Aorta (tissue), 5 donors: ENCODE data around the gene CCL16. TPM values are rescaled to one million over a fixed set of nuclear protein-coding genes. Genes with fewer than 3 reads are reported as not detected.
"Not testable (repeated sequence)": the region's sequence is repeated elsewhere in the genome, so short reads cannot be mapped to it uniquely, and the experiment has no call there.

Experiments
- ATAC-seq: fragments of 200-7000 bp; cut with Tn5 transposase; one replicate; pipeline ENCODE4 v1.9.1; 2022; ENCODE audit warnings: moderate library complexity; ENCODE audit not compliant: low FRiP score
- DNase-seq, 2 donors: peaks; one replicate each; pipeline ENCODE4 v3.0.0-alpha.2; 2020
- H3K27ac ChIP-seq, 2 donors: one replicate each; pipeline ENCODE4 v1.5.1; 2013; ENCODE audit warnings: low read length in 2 of 2, mild to moderate bottlenecking in 2 of 2, moderate library complexity in 2 of 2, control low read depth in 1 of 2, inconsistent platforms in 1 of 2, low read depth in 1 of 2
- H3K27me3 ChIP-seq, 2 donors: one replicate each; pipeline ENCODE4 v1.6.1; 2013; ENCODE audit warnings: control low read depth in 1 of 2, low read length in 1 of 2, mild to moderate bottlenecking in 1 of 2, moderate library complexity in 1 of 2; ENCODE audit not compliant: insufficient read depth in 2 of 2, control insufficient read depth in 1 of 2
- H3K36me3 ChIP-seq, 2 donors: one replicate each; pipeline ENCODE4 v1.6.1; 2013; ENCODE audit warnings: control low read depth in 1 of 2, low read length in 1 of 2, mild to moderate bottlenecking in 1 of 2; ENCODE audit not compliant: insufficient read depth in 2 of 2, control insufficient read depth in 1 of 2
- H3K4me1 ChIP-seq, 2 donors: one replicate each; pipeline ENCODE4 v1.6.1; 2013; ENCODE audit warnings: low read length in 2 of 2, control low read depth in 1 of 2, mild to moderate bottlenecking in 1 of 2, moderate library complexity in 1 of 2; ENCODE audit not compliant: insufficient read depth in 2 of 2, control insufficient read depth in 1 of 2
- H3K4me3 ChIP-seq, 2 donors: one replicate each; pipeline ENCODE4 v1.5.1; 2013; ENCODE audit warnings: low read length in 2 of 2, control low read depth in 1 of 2, mild to moderate bottlenecking in 1 of 2
- H3K9me3 ChIP-seq: one replicate; pipeline ENCODE4 v1.6.1; 2013; ENCODE audit warnings: mild to moderate bottlenecking, low read length; ENCODE audit not compliant: control insufficient read depth
- WGBS, 2 donors: extraction: QIAGEN DNeasy Blood & Tissue Kit; methylation state at CpG; one replicate each; pipeline ENCODE4 v1.1.7; 2013; 5-methylcytosine and 5-hydroxymethylcytosine counted together
- intact Hi-C, 2 donors: fragments of 100-400 bp; cut with DNase I; formaldehyde crosslinking; loops; one replicate each; pipeline versions ENCODE4 v1.14.2 to v1.15.0; 2022
- polyA plus RNA-seq, 2 donors: library from polyadenylated mRNA; stranded (reverse); fragments of 200-250 nt; gene quantifications; one replicate each; pipeline ENCODE4 v1.2.3, GENCODE V29; 2013
- total RNA-seq, 2 donors: library from RNA; stranded (reverse); fragmentation: NEBNext Ultra II Directional; extraction: Animal tissue kit (Norgen Biotek cat#: 25700); gene quantifications; one replicate each; pipeline ENCODE4 v1.2.1, GENCODE V29; 2021
- donor health status: healthy with polysubstance abuse.
- donor health status: Bipolar disorder and iron deficiency.
- donor health status: DM: no; HTN: no; CAD: no.
- donor health status: DM: no; HTN: no; CAD: no.
- donor health status: DM: yes; HTN: yes; CAD: no.

The CCL16 gene
- total and polyA plus RNA-seq, 4 donors, result 1.1 to 1.9 TPM; not detected in 2

- no peaks in the 10 kb centered on the region for H3K36me3 ChIP-seq
- intact Hi-C loops, result loop anchor here (10.0 kb wide), 2 partner anchors 181 to 521 kb away; partner anchors contain the start of gene ZNHIT3 (in 2 of the 2)
These were observed 17.6 kb downstream of the CCL16 start for GRCh38 chr17:35963663-35964062.

GRCh38 chr17:35953720-35954119 is 27.6 kb downstream of the CCL16 start:
- Histone ChIP-seq H3K36me3 (no peaks in the 10 kb centered on the region), H3K4me3 (no peak overlapping the region), H3K4me1 (no peaks in the 10 kb centered on the region), H3K27me3 (no peaks in the 10 kb centered on the region), H3K27ac (no peak overlapping the region), H3K9me3 (no peaks in the 10 kb centered on the region)
- intact Hi-C loops, result loop anchor here in 1 of 2 donors (10.0 kb wide), 1 partner anchor 51 kb away; the partner anchor contains the start of gene CCL15
- 52 to 56% methylated on average over 7 of the region's 7 CpGs for WGBS, 2 donors
- no peak for DNase-seq
- no peak for ATAC-seq

More at GRCh38 chr17:35963663-35964062, 17.6 kb downstream of the CCL16 start:
- no peak overlapping the region for H3K27ac ChIP-seq
- ATAC-seq (no peak), DNase-seq (no peak)
- no peaks in the 10 kb centered on the region for H3K9me3 ChIP-seq
- no peak overlapping the region for H3K4me3 ChIP-seq
- H3K27me3 ChIP-seq, result no peaks in the 10 kb centered on the region
- WGBS, 2 donors, result 67% methylated on average over 6 of the region's 6 CpGs
- no peaks in the 10 kb centered on the region for H3K4me1 ChIP-seq

- intact Hi-C loops, result no loop called here
- no peaks in the 10 kb centered on the region for H3K27me3 ChIP-seq
- ATAC-seq (no peak), DNase-seq (no peak)
- no peaks in the 10 kb centered on the region for H3K4me1 ChIP-seq
- 67 to 72% methylated on average over 3 of the region's 3 CpGs for WGBS, 2 donors
- H3K9me3 ChIP-seq, result no peaks in the 10 kb centered on the region
- H3K27ac ChIP-seq, result no peak overlapping the region
- H3K4me3 ChIP-seq, result no peak overlapping the region
- no peaks in the 10 kb centered on the region for H3K36me3 ChIP-seq
These were observed 31.9 kb downstream of the CCL16 start for GRCh38 chr17:35949401-35949800.

GRCh38 chr17:35948092-35948491 is 33.2 kb downstream of the CCL16 start:
- Histone ChIP-seq H3K27ac (no peak overlapping the region), H3K36me3 (no peaks in the 10 kb centered on the region), H3K27me3 (no peaks in the 10 kb centered on the region), H3K9me3 (no peaks in the 10 kb centered on the region), H3K4me3 (no peak overlapping the region), H3K4me1 (no peaks in the 10 kb centered on the region)
- DNase-seq (no peak), ATAC-seq (no peak)
- 92 to 93% methylated on average over 7 of the region's 7 CpGs for WGBS, 2 donors
- intact Hi-C loops, result no loop called here

- no peak for ATAC-seq
- WGBS, 2 donors, result 26 to 32% methylated on average over 12 of the region's 12 CpGs
- no peak overlapping the region for H3K4me3 ChIP-seq
These were observed 34.1 kb downstream of the CCL16 start for GRCh38 chr17:35947156-35947585.

GRCh38 chr17:35944151-35944550 is 37.1 kb downstream of the CCL16 start:
- intact Hi-C loops, result no loop called here
- WGBS, 2 donors, result 75 to 83% methylated on average over 4 of the region's 4 CpGs
- DNase-seq, result no peak

More at GRCh38 chr17:35947156-35947585, 34.1 kb downstream of the CCL16 start:
- Histone ChIP-seq H3K36me3 (no peaks in the 10 kb centered on the region), H3K9me3 (no peaks in the 10 kb centered on the region), H3K27ac (no peak overlapping the region), H3K4me1 (no peaks in the 10 kb centered on the region), H3K27me3 (no peaks in the 10 kb centered on the region)
- no peak for DNase-seq
- intact Hi-C loops, result no loop called here

GRCh38 chr17:35943537-35943936 is 37.8 kb downstream of the CCL16 start, which contains the start of gene LYZL6:
Gene LYZL6 (minus strand): TSS chr17:35943713. CDS start chr17:35939356, 4,357 bp downstream.
- intact Hi-C loops, result no loop called here
- 70 to 71% methylated on average over 2 of the region's 2 CpGs for WGBS, 2 donors
- no peaks in the 10 kb centered on the region for H3K36me3 ChIP-seq
- no peak for DNase-seq
- no peak for ATAC-seq
- H3K4me3 ChIP-seq, result no peak within 1 kb of the TSS
- H3K27me3 ChIP-seq, result no peaks in the 10 kb centered on the region
- H3K4me1 ChIP-seq, result no peaks in the 10 kb centered on the region
- H3K27ac ChIP-seq, result no peak within 1 kb of the TSS
- H3K9me3 ChIP-seq, result no peaks in the 10 kb centered on the region

More at GRCh38 chr17:35944151-35944550, 37.1 kb downstream of the CCL16 start:
- ATAC-seq, result no peak
- H3K36me3 ChIP-seq, result no peaks in the 10 kb centered on the region
- no peak overlapping the region for H3K27ac ChIP-seq
- no peaks in the 10 kb centered on the region for H3K9me3 ChIP-seq
- no peaks in the 10 kb centered on the region for H3K4me1 ChIP-seq
- no peaks in the 10 kb centered on the region for H3K27me3 ChIP-seq
- no peak overlapping the region for H3K4me3 ChIP-seq

GRCh38 chr17:35942588-35943186 is 38.6 kb downstream of the CCL16 start:
- 52% methylated on average over 9 of the region's 9 CpGs for WGBS, 2 donors
- intact Hi-C loops, result no loop called here
- ATAC-seq, result no peak

GRCh38 chr17:35938492-35938891 is 42.8 kb downstream of the CCL16 start:
- H3K4me1 ChIP-seq, H3K27ac ChIP-seq, intact Hi-C loops, H3K36me3 ChIP-seq, H3K4me3 ChIP-seq, H3K27me3 ChIP-seq, H3K9me3 ChIP-seq, ATAC-seq, DNase-seq: not testable (repeated sequence)
- 93 to 96% methylated on average over 3 of the region's 3 CpGs for WGBS, 2 donors

More at GRCh38 chr17:35942588-35943186, 38.6 kb downstream of the CCL16 start:
- Histone ChIP-seq H3K9me3 (no peaks in the 10 kb centered on the region), H3K36me3 (no peaks in the 10 kb centered on the region), H3K27ac (no peak overlapping the region), H3K4me3 (no peak overlapping the region), H3K4me1 (no peaks in the 10 kb centered on the region), H3K27me3 (no peaks in the 10 kb centered on the region)
- DNase-seq, result no peak
